ENCODE results near the gene CEACAM1.

GRCh38 chr19:42501733-42502132 lies 26.5 kb downstream of the CEACAM1 start:
- TF ChIP-seq EZH2phosphoT487 (IDR thresholded peaks at IDR 0.05; ENCODE audit: borderline replicate concordance) (no peak), CTCF (conservative IDR thresholded peaks at IDR 0.05; ENCODE audit: low read length) (no peak)
